Large intestine (tissue), 3 donors: ENCODE measurements around the gene NELL1. TPM values are rescaled to one million over a fixed set of nuclear protein-coding genes. Genes with fewer than 3 reads are reported as not detected.

Experiments
- DNase-seq, 2 donors: peaks; one replicate each; pipeline versions ENCODE4 v3.0.0 to v3.0.0-alpha.2; 2013
- H3K27ac ChIP-seq: one replicate; pipeline ENCODE4 v1.5.1; 2013; ENCODE audit warnings: low read length
- H3K27me3 ChIP-seq: 2 replicates; pipeline ENCODE4 v1.6.1; 2013; ENCODE audit warnings: low read length; ENCODE audit not compliant: control insufficient read depth, insufficient read depth
- H3K36me3 ChIP-seq: 2 replicates; pipeline ENCODE4 v1.6.1; 2013; ENCODE audit warnings: low read length; ENCODE audit not compliant: control insufficient read depth, insufficient read depth
- H3K4me1 ChIP-seq: one replicate; pipeline ENCODE4 v1.6.1; 2013; ENCODE audit warnings: low read length; ENCODE audit not compliant: control insufficient read depth, insufficient read depth
- H3K4me3 ChIP-seq: one replicate; pipeline ENCODE4 v1.5.1; 2013; ENCODE audit warnings: low read length
- H3K9me3 ChIP-seq: one replicate; pipeline ENCODE4 v1.6.1; 2013; ENCODE audit warnings: mild to moderate bottlenecking, low read depth, low read length, moderate library complexity; ENCODE audit not compliant: control insufficient read depth
- WGBS: methylation state at CpG from one replicate; pipeline ENCODE4 v1.1.5; 2013; ENCODE audit warnings: low lambda C conversion rate; ENCODE audit not compliant: insufficient coverage; 5-methylcytosine and 5-hydroxymethylcytosine counted together
- polyA plus RNA-seq: library from polyadenylated mRNA; unstranded; fragments of 120-200 nt; gene quantifications from one replicate; pipeline ENCODE4 v1.2.1, GENCODE V29; 2013

Gene NELL1
- polyA plus RNA-seq, 1 donor = 5.1 TPM

DNA sequence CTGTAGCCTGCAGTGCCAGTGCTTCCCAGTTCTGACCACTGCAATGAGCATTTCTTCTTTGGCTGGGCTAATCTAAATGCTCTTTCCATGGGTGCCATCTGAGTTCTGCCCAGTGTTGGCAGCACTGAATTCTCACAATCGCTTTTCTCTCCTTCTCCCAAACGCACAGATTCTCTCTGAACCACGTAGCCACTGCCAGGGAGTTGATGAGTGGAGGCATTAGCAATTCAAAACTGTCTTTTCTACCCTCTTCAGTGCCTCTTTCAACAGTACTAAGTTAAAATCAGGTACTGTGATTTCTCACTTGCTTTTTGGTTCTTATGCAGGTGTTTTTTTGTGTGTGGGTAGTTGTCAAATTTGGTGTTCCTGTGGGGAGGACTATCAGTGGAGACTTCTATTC is 778.5 kb downstream of the NELL1 start:
- no peak for DNase-seq
- no peaks in the 10 kb centered on the region for H3K4me1 ChIP-seq
- H3K4me3 ChIP-seq = no peak overlapping the region
- 80% methylated on average over 1 of the region's 3 CpGs for WGBS
- no peak overlapping the region for H3K27ac ChIP-seq
- H3K36me3 ChIP-seq = no peaks in the 10 kb centered on the region
- no peaks in the 10 kb centered on the region for H3K9me3 ChIP-seq
- no peaks in the 10 kb centered on the region for H3K27me3 ChIP-seq

- H3K27ac ChIP-seq = no peak overlapping the region
- no peaks in the 10 kb centered on the region for H3K36me3 ChIP-seq
- no peak overlapping the region for H3K4me3 ChIP-seq
- WGBS = no CpG with 5 or more reads among the region's 1 CpG
- H3K4me1 ChIP-seq = no peaks in the 10 kb centered on the region
- H3K27me3 ChIP-seq = no peaks in the 10 kb centered on the region
- no peak for DNase-seq
- H3K9me3 ChIP-seq = no peaks in the 10 kb centered on the region
Observed at GRCh38 chr11:21456186-21456585, 786.8 kb downstream of the NELL1 start.

DNA sequence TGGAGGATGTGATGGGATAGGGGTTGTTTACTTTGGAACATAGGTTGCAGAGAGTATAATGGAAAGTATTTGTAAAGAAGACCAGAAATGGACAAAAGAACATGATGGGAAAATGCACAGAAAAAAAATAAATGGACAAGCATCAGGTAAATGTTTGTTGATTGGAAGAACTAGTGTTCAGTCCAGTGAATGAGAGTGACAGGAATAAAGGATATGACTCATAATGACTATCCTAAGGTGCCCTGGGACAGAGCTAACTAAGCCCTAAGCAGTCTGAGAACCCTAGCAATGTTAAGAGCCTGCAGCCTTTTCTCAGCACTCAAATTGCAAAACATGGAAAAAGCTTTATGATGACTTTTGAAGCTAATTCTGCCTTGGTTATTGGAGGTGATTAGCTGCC is 790.7 kb downstream of the NELL1 start:
- Histone ChIP-seq H3K4me3 (no peak overlapping the region), H3K9me3 (no peaks in the 10 kb centered on the region), H3K4me1 (no peaks in the 10 kb centered on the region), H3K27ac (no peak overlapping the region), H3K27me3 (no peaks in the 10 kb centered on the region), H3K36me3 (no peaks in the 10 kb centered on the region)
- no peak for DNase-seq

DNA sequence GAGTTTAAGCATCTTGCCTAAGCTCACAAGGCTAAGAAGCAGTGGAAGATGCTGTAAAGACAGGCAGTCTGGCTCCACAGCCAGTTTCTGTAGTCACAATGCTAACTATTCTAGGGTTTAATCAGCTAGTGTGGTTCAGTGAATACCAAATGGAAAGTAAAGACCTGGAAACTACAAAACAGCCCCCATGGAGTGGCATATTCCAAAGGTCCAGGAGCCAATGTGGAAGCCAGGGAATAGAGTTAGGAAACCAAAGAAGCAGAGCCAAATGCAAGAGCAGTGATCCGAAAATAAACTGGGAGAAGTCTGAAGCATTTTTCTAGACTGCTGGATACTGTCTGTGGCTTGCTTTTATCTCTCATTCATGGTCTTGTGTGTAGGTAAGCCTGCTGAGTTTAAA is 792.3 kb downstream of the NELL1 start:
- DNase-seq = no peak
- WGBS = no CpG with 5 or more reads among the region's 1 CpG
- Histone ChIP-seq H3K27ac (no peak overlapping the region), H3K4me1 (no peaks in the 10 kb centered on the region), H3K36me3 (no peaks in the 10 kb centered on the region), H3K9me3 (no peaks in the 10 kb centered on the region), H3K27me3 (no peaks in the 10 kb centered on the region), H3K4me3 (no peak overlapping the region)

DNA sequence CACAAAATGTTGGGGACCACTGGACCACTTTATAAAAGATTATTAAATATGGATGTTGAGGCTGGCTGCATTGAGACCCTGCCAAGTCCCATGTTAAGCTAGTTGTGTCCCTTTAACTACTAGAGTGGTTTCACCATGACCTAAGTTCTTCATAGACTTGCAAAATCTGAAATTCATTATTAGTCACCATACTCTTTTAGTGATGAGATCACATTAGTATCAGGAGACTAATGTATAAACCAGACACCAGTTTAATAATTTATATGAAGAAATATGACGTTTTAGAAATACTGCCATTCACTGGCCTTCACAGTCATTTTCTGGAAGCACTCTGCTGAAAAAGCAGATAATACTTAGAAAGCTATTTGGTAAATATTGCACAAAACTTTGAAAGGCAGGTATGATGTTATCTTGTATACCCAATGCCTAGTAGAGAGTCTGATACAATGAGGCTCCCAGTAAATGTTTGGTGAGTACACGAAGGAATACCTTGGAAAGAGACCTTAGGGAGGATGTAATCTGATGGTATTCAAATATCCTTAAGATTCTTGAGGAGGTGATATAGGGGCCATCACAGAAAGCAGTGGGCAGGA is 795.3 kb downstream of the NELL1 start:
- no peaks in the 10 kb centered on the region for H3K9me3 ChIP-seq
- H3K27me3 ChIP-seq = no peaks in the 10 kb centered on the region
- H3K4me3 ChIP-seq = no peak overlapping the region
- no peak for DNase-seq
- no peaks in the 10 kb centered on the region for H3K4me1 ChIP-seq
- H3K27ac ChIP-seq = no peak overlapping the region
- H3K36me3 ChIP-seq = no peaks in the 10 kb centered on the region
- 31% methylated on average over 2 of the region's 2 CpGs for WGBS

GRCh38 chr11:21465203-21465602 is 795.8 kb downstream of the NELL1 start:
- no peak overlapping the region for H3K27ac ChIP-seq
- WGBS = 86% methylated on average over 1 of the region's 1 CpG
- H3K4me1 ChIP-seq = no peaks in the 10 kb centered on the region
- no peaks in the 10 kb centered on the region for H3K9me3 ChIP-seq
- H3K27me3 ChIP-seq = no peaks in the 10 kb centered on the region
- no peak for DNase-seq
- H3K4me3 ChIP-seq = no peak overlapping the region
- H3K36me3 ChIP-seq = no peaks in the 10 kb centered on the region

- H3K4me1 ChIP-seq = no peaks in the 10 kb centered on the region
- no CpG with 5 or more reads among the region's 4 CpGs for WGBS
- no peaks in the 10 kb centered on the region for H3K9me3 ChIP-seq
- H3K36me3 ChIP-seq = no peaks in the 10 kb centered on the region
- no peaks in the 10 kb centered on the region for H3K27me3 ChIP-seq
- no peak for DNase-seq
- H3K4me3 ChIP-seq = no peak overlapping the region
- no peak overlapping the region for H3K27ac ChIP-seq
Observed at GRCh38 chr11:21465920-21466319, 796.5 kb downstream of the NELL1 start.

- no peaks in the 10 kb centered on the region for H3K36me3 ChIP-seq
- no peaks in the 10 kb centered on the region for H3K9me3 ChIP-seq
- H3K27ac ChIP-seq = no peak overlapping the region
- no peaks in the 10 kb centered on the region for H3K4me1 ChIP-seq
- H3K4me3 ChIP-seq = no peak overlapping the region
- no peak for DNase-seq
- no peaks in the 10 kb centered on the region for H3K27me3 ChIP-seq
Observed at GRCh38 chr11:21470521-21470920, 801.1 kb downstream of the NELL1 start.

GRCh38 chr11:21472261-21472660 is 802.9 kb downstream of the NELL1 start:
- Histone ChIP-seq H3K27me3 (no peaks in the 10 kb centered on the region), H3K36me3 (no peaks in the 10 kb centered on the region), H3K27ac (no peak overlapping the region), H3K4me1 (no peaks in the 10 kb centered on the region), H3K9me3 (no peaks in the 10 kb centered on the region), H3K4me3 (no peak overlapping the region)
- 62% methylated on average over 3 of the region's 3 CpGs for WGBS
- DNase-seq = no peak

DNA sequence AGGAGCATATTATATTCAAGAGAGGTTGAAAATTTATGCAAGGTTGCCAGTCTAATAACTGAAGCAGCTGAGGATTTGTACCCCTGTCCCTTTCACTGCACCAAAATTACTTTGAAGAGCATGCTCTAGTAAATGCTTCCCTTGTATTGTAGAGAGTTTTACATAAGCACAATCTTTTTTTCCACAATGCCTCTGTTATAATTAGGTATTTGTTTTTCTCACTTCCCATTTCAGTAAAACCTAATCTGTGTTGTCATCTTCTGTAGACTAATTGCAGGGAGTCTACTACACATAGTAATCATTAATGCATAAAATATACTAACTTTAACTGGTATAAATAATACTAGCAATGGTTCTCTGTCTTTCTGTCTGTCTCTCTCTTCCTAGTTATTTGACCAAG is 805.1 kb downstream of the NELL1 start:
- Histone ChIP-seq H3K9me3 (no peaks in the 10 kb centered on the region), H3K36me3 (no peaks in the 10 kb centered on the region), H3K27me3 (no peaks in the 10 kb centered on the region), H3K27ac (no peak overlapping the region), H3K4me3 (no peak overlapping the region), H3K4me1 (no peaks in the 10 kb centered on the region)
- DNase-seq = no peak

GRCh38 chr11:21475276-21475675 is 805.9 kb downstream of the NELL1 start:
- H3K27me3 ChIP-seq = no peaks in the 10 kb centered on the region

More at GRCh38 chr11:21475276-21475675, 805.9 kb downstream of the NELL1 start:
- WGBS = no CpG with 5 or more reads among the region's 2 CpGs
- no peaks in the 10 kb centered on the region for H3K9me3 ChIP-seq
- no peak for DNase-seq
- H3K4me1 ChIP-seq = no peaks in the 10 kb centered on the region
- H3K4me3 ChIP-seq = no peak overlapping the region
- no peak overlapping the region for H3K27ac ChIP-seq
- no peaks in the 10 kb centered on the region for H3K36me3 ChIP-seq
